ENCODE results near the gene RBM19.

- TF ChIP-seq L3MBTL2 (conservative IDR thresholded peaks at IDR 0.05) (no peak), ELF4 (IDR thresholded peaks at IDR 0.05) (no peak), ARNT (IDR thresholded peaks at IDR 0.05) (no peak), FOXK2 (IDR thresholded peaks at IDR 0.05) (no peak), FOXM1 (IDR thresholded peaks at IDR 0.05; ENCODE audit: borderline replicate concordance) (no peak), ZNF384 (IDR thresholded peaks at IDR 0.05) (no peak), SP1 (IDR thresholded peaks at IDR 0.05) (no peak), HDGF (IDR thresholded peaks at IDR 0.05; ENCODE audit: borderline replicate concordance) (no peak), TARDBP (IDR thresholded peaks at IDR 0.05) (no peak)
These were observed 55.3 kb downstream of the RBM19 start for GRCh38 chr12:113910751-113911272.
